SK-N-MC (cell line): ENCODE measurements around the gene MIPEP.

ENCODE experiments used
- DNase-seq: peaks from one replicate; pipeline ENCODE4 v3.0.0-alpha.2; 2011; ENCODE audit warnings: low read depth, low spot score
- H3K27ac ChIP-seq: fragments of 200-600 bp; sonication (generic); 2 replicates; pipeline ENCODE4 v1.5.1; 2016; ENCODE audit warnings: mixed run types
- H3K36me3 ChIP-seq: fragments of 200-600 bp; sonication (generic); 2 replicates; pipeline ENCODE4 v1.6.1; 2017; ENCODE audit warnings: antibody characterized with exemption, low read length, mixed read lengths; ENCODE audit not compliant: insufficient read depth
- H3K4me3 ChIP-seq: fragments of 200-600 bp; sonication (generic); 2 replicates; pipeline ENCODE4 v1.5.1; 2016
- H3K9ac ChIP-seq: fragments of 200-600 bp; sonication (generic); 2 replicates; pipeline ENCODE4 v1.8.0; 2017; ENCODE audit warnings: mixed run types, mixed read lengths; ENCODE audit not compliant: insufficient read length
- H3K9me3 ChIP-seq: fragments of 200-600 bp; sonication (generic); 2 replicates; pipeline ENCODE4 v1.6.1; 2017; ENCODE audit warnings: low read depth, mild to moderate bottlenecking, antibody characterized with exemption, low read length, moderate library complexity, mixed read lengths
- EZH2 ChIP-seq: fragments of 200-600 bp; sonication (generic); IDR thresholded peaks from one replicate; pipeline ENCODE4 v1.6.1; 2017; ENCODE audit warnings: antibody characterized with exemption
- FOXP2 ChIP-seq: optimal IDR thresholded peaks from 2 replicates; pipeline ENCODE3; 2011; ENCODE audit warnings: mild to moderate bottlenecking, moderate library complexity; ENCODE audit not compliant: insufficient read depth; ENCODE audit errors: extremely low read length, control extremely low read depth
- POLR2AphosphoS5 ChIP-seq: IDR thresholded peaks from 2 replicates; pipeline ENCODE4 v1.6.1; 2012; ENCODE audit warnings: mild to moderate bottlenecking, low read depth, low read length, borderline replicate concordance

MIPEP gene

GRCh38 chr13:23701186-23701585, 188.0 kb downstream of the MIPEP start:
- no peak for DNase-seq
- TF ChIP-seq FOXP2 (no peak), POLR2AphosphoS5 (no peak), EZH2 (no peak)
- Histone ChIP-seq H3K4me3 (no peak overlapping the region), H3K9me3 (no peaks in the 10 kb centered on the region), H3K9ac (no peak overlapping the region), H3K36me3 (no peaks in the 10 kb centered on the region), H3K27ac (no peak overlapping the region)

- no peaks in the 10 kb centered on the region for H3K9me3 ChIP-seq
- TF ChIP-seq EZH2 (no peak), POLR2AphosphoS5 (no peak), FOXP2 (no peak)
- H3K27ac ChIP-seq = no peak overlapping the region
- H3K4me3 ChIP-seq = no peak overlapping the region
- no peaks in the 10 kb centered on the region for H3K36me3 ChIP-seq
- no peak overlapping the region for H3K9ac ChIP-seq
- DNase-seq = no peak
Observed at GRCh38 chr13:23699271-23699670, 189.9 kb downstream of the MIPEP start.

- TF ChIP-seq POLR2AphosphoS5 (no peak), EZH2 (no peak), FOXP2 (no peak)
- Histone ChIP-seq H3K9me3 (no peaks in the 10 kb centered on the region), H3K27ac (no peak overlapping the region), H3K36me3 (no peaks in the 10 kb centered on the region), H3K4me3 (no peak overlapping the region), H3K9ac (no peak overlapping the region)
- DNase-seq = no peak
Observed at GRCh38 chr13:23697772-23698313, 191.4 kb downstream of the MIPEP start.

DNA sequence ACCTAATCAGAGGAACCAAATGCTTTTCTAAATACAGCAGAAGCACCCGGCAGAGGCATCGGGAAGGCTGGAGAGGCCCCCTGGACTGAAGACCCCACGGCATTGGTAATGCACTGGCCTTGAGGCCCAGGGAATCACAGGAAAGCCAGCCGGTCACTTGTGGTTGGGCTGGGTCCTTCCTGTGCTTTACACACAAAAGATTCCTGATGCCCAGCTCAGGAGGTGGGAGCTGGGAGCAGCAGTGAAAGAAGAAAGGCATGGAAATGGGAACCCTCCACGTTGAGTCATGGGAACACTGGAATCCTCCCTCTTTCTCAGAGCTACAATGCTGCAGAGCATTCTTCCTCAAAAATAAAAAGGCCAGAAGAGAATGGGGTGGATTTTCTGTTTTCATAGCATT, 192.6 kb downstream of the MIPEP start:
- Histone ChIP-seq H3K9ac (no peak overlapping the region), H3K36me3 (no peaks in the 10 kb centered on the region), H3K27ac (no peak overlapping the region), H3K4me3 (no peak overlapping the region), H3K9me3 (no peaks in the 10 kb centered on the region)
- TF ChIP-seq FOXP2 (no peak), EZH2 (no peak), POLR2AphosphoS5 (no peak)
- no peak for DNase-seq

DNA sequence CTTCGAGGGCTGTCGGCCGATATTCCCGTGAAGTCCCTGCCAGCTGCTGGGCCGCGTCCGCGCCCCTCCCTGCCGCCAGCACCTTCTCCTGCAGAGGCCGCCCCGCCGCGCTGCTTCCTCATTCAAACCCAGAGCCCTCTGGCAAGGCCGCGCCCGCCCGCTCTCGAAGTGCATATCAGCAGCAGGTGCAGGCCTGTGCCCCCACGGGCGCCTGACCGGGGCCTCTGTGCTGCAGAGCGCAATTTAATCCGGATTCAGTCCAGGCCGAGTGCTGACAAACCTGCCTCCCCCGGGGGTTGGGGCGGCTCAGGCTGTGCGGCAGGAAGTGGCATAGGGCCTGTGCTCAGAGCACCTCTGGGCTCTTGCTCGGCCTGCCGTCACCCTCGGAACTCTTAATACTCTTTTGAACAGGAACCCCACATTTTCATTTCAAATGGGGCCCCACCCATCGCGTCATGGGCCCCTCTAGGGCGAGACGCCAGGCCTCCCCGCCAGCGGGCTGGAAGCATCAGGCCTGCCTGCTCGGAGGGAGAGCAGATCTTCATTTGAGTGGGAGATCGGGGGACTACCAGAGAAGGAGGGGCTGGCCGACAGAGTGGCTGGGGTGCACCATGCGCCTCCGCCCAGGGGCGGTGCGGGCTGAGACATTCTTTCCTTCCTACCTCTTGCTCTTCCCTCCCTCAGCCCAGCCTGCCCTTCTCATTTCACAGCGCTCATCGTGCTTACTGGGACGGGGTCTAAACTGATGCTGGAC, 193.3 kb downstream of the MIPEP start:
- Histone ChIP-seq H3K9ac (no peak overlapping the region), H3K9me3 (no peaks in the 10 kb centered on the region), H3K36me3 (no peaks in the 10 kb centered on the region), H3K27ac (no peak overlapping the region), H3K4me3 (no peak overlapping the region)
- DNase-seq = no peak
- TF ChIP-seq FOXP2 (no peak), POLR2AphosphoS5 (no peak), EZH2 (no peak)

- no peak for DNase-seq
- H3K4me3 ChIP-seq = no peak overlapping the region
- H3K9ac ChIP-seq = no peak overlapping the region
- TF ChIP-seq POLR2AphosphoS5 = no peak
- no peak for TF ChIP-seq EZH2
- TF ChIP-seq FOXP2 = no peak
- H3K36me3 ChIP-seq = no peaks in the 10 kb centered on the region
- no peak overlapping the region for H3K27ac ChIP-seq
- no peaks in the 10 kb centered on the region for H3K9me3 ChIP-seq
Observed at GRCh38 chr13:23695196-23695595, 194.0 kb downstream of the MIPEP start.

DNA sequence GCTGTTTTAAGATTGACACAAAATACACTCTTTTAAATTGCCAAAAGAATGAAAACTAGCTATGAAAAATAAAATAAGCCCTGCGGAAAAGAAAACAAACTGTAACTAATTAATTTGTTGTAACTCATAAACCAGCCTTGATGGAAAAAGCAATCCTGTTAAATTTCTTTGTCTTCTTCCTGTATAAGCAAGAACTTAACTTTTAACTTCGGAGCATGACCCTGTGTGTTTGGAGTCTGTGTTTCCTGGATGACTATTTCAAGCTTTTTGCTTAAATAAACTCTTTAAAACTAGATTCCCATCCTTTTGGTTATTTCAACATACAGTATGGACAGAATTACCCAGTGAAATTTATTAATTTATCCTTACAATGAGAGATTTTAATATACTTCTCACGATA, 196.4 kb downstream of the MIPEP start:
- DNase-seq = no peak
- no peak for TF ChIP-seq POLR2AphosphoS5
- no peak overlapping the region for H3K9ac ChIP-seq

GRCh38 chr13:23690668-23691067, 198.5 kb downstream of the MIPEP start:
- H3K9me3 ChIP-seq = no peaks in the 10 kb centered on the region
- H3K27ac ChIP-seq = no peak overlapping the region
- no peak for DNase-seq
- TF ChIP-seq EZH2 = no peak
- no peak for TF ChIP-seq FOXP2
- no peak for TF ChIP-seq POLR2AphosphoS5
- no peak overlapping the region for H3K9ac ChIP-seq
- no peaks in the 10 kb centered on the region for H3K36me3 ChIP-seq
- no peak overlapping the region for H3K4me3 ChIP-seq

More for the DNA sequence above, 196.4 kb downstream of the MIPEP start:
- no peak overlapping the region for H3K27ac ChIP-seq
- H3K4me3 ChIP-seq = no peak overlapping the region
- no peaks in the 10 kb centered on the region for H3K9me3 ChIP-seq
- no peaks in the 10 kb centered on the region for H3K36me3 ChIP-seq

- H3K27ac ChIP-seq = no peak overlapping the region
- DNase-seq = no peak
- H3K36me3 ChIP-seq = no peaks in the 10 kb centered on the region
- no peaks in the 10 kb centered on the region for H3K9me3 ChIP-seq
- TF ChIP-seq FOXP2 (no peak), EZH2 (no peak), POLR2AphosphoS5 (no peak)
- H3K4me3 ChIP-seq = no peak overlapping the region
- no peak overlapping the region for H3K9ac ChIP-seq
Observed at GRCh38 chr13:23688336-23688735, 200.9 kb downstream of the MIPEP start.
